RPMI8226 (cell line): ENCODE results near the gene TGIF1.

ENCODE experiments used
- DNase-seq: peaks from one replicate; pipeline ENCODE4 v3.0.0-alpha.2; 2015

The TGIF1 gene

DNA sequence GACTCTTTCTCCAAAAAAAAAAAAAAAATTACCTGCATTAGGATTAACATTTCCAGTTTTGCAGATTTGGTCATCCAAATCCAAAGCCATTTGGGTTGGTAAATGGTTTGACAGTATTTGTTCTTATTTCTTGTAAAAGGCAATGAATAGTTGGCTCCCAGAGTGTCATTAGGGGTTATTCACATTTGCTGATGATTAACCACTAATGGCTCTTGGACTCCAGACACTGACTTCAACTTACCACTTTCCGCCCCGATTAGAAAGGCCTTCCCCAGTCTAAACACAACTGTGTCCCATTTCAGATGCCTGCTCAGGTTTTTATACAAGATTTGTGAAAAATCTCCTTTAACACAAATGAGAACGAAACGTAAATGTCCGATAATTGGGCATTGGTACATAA lies 9.6 kb upstream of the TGIF1 start:
- no peak for DNase-seq

GRCh38 chr18:3441290-3441689 lies 8.7 kb upstream of the TGIF1 start:
- DNase-seq, result no peak

DNA sequence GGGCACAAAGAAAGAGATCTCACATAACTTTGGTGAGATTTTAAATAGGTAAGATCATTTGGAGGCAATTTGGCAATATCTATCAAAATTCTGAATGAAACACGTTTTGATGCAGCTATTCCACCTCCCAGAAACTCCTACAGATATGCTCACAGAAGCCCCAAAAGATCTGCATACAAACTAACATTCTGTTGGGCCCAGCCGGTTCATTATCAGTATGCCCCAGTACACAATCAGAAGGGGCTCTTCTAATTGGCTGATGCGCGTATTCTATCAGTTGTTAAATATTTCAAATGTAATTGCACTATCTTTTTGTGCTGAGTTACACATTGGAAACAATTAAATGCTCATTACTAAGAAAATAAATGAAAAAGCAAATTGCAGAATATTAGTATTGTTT lies 7.1 kb upstream of the TGIF1 start:
- no peak for DNase-seq

GRCh38 chr18:3444296-3444695 lies 5.7 kb upstream of the TGIF1 start:
- DNase-seq, result no peak

GRCh38 chr18:3444954-3445353 lies 5.0 kb upstream of the TGIF1 start:
- no peak for DNase-seq

DNA sequence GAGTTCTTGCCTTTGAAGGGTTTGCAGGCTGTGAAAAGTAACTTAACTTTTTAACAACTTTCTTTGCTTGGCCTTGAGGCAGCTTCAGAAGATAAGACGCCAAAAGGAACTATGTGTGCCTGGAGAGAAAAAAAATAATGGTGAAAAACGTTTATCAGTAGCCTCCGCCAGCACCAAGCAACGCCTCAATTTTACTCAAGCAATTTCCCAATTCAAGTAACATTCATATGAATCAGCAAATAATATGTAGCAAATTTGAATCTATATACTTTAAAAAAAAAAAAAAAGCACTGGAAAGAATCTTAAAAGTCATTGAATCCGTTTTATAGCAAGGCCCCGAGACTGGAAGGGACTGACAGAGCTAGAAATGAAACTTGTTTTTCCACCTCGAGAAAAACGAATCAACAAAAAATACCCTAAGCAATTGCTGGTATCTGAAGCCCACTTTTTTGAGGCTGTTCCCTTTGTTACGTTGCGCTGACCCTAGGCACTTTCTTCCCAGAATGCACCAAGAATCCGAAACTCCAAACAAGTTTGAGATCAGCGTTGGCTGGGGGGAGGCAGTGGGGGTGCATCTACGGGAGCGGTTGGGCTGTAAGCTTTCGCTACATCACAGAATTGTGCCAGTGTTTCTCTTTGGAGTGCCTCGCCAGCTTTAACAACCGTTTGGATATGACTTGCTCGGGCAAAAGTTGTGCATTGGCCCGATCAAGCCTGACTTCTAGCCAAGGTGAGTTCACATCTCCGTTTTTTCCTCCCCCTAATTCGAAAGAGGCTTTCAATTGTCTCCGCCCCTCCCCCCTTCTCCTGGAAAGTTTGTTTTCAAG lies 2.7 kb upstream of the TGIF1 start:
- DNase-seq, result no peak

DNA sequence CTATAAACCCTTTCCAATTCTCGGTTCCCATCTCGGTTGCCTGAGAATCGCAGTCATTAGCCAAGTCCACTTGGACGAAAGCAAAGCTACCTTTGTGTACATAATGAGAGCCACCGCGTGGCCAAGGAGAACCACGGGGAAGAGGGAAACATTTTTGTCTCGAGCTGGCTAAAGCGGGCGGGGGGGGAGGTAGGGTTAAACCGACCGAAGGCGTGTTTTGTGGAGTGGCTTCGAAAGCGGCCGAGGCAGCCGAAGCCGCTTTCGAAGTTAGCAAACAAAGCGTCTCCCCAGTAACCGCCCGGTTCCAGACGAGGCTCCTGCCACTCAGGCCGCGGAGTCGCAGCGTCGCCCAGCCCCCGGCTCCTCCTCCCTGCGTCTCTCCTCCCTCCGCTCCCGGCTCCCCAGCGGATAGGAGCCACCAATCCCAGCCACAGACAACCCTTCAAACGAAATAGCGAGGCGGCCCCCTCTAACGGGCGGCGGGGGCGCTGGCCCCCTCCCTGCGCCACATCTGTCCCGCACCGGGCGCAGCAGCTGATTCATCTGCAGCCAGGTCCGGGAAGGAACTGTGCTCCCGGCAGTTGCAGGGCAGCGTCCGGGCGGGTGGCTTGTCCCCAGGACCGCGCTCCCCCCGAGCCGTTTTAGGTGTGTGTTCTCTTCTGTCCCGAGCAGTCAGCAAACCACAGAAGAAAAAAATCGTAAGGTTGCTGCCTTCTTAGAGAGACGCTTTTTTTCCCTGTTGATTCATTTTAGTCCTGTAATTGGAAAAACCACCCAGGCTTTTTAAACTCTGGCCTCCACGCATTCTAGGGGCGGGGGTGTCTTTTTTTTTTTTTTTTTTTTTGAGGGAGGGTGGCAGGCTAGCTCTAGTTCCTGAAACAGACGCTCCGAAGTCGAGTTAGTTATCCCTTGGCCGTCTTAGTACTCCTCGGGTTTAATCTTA lies 1.8 kb upstream of the TGIF1 start:
- DNase-seq, result peak; percentile 97

DNA sequence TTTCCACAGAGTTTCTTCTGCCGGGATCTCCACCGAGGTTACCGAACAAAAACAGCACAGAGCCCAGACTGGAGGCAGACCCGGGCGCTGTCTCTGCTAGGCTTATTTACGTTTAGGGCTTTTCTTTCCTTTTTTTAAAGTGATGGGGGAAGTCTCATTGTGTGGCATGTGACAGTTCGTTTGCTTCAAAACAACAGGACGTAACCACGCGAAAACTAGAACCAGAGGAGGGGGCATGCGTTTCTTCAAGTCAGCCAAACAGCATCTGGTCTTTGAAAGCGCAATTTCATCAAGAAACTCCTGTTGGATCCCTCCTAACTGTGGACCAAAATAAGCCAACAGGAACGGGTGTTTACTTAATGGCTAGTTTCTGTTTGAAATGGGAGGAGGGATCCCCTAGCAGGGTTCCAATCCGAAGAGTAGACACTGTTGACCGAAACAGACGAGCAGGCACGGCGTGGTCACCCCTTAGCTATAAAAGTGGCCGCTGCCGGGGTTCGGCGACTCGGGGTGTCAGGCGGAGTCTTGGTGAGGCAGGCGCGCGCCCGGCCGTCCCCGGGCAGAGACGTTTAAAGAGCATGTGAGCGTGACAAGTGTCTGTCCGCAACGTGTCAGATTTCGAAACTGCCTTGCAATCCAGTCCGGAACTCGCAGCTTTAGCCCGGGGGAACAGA lies 997 bp upstream of the TGIF1 start:
- peak; percentile 92 for DNase-seq

DNA sequence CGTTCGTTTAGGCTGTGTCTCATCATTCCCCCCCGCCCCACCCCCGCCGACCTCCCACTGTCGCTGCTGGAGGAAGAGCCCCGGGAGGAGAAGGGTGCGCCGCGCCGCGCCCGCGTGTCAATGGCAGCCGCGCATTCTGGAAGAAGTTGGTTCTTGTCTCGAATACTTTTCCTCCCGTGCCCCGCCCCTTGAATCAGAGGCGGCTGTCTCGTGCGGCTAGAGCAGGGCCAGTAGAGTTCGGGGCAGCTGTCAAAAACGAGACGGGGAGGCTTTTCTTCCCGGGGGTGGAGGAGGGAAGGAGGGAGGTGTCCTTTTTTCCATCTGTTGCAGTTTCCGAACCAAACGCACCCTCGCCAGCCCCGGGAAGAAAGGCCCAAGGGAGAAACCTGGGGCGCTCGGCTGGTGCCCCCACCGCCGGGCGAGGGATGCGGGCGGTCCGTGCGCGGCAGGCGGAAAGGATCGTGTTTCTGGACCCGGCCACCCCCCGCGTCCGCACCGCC lies 410 bp upstream of the TGIF1 start:
- no peak for DNase-seq

GRCh38 chr18:3450799-3451182 lies 819 bp downstream of the TGIF1 start:
- DNase-seq, result no peak

- peak; percentile 85 for DNase-seq
Observed at GRCh38 chr18:3451183-3451988, 1.4 kb downstream of the TGIF1 start.

DNA sequence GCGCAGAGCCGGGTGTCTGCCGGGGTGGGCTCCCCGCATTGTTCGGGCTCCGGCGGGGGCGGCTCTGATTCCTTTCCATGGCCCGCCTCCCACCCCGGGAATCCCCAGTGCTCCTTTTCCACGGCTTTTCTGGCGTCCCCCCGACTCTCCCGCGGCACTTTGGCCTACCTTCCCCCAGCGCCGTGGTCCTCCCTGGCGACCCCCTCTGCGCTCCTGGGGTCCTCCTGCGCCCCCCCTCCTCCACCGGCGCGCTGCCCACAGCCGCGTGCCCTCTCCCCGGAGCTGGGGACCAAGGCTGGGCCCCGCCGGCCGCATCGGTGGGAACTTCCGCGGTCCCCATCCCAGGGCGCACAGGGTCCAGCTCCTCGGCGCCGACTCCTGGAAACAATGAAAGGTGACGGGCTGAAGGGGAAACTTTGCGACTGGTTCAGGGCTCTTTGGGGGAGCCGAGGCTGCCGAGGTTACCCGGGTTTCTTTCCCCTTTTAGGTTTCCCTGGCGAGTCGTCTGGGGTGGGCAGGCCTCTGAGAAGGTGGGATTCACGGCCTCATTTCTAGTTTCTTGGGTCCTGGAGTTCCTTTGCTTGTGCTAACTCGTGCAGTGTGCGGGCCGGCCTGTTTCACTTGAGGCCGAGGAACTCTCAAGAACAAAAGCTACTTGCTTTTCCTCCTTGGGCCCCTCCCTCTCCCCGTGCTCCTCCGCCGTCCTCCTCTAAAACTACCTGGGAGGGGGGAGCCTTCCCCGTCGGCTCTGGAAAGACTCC lies 2.2 kb downstream of the TGIF1 start:
- DNase-seq, result peak; percentile 52

- DNase-seq, result no peak
Observed at GRCh38 chr18:3452750-3453539, 3.0 kb downstream of the TGIF1 start.

GRCh38 chr18:3453540-3454364 lies 3.8 kb downstream of the TGIF1 start:
- peak; percentile 34 for DNase-seq

DNA sequence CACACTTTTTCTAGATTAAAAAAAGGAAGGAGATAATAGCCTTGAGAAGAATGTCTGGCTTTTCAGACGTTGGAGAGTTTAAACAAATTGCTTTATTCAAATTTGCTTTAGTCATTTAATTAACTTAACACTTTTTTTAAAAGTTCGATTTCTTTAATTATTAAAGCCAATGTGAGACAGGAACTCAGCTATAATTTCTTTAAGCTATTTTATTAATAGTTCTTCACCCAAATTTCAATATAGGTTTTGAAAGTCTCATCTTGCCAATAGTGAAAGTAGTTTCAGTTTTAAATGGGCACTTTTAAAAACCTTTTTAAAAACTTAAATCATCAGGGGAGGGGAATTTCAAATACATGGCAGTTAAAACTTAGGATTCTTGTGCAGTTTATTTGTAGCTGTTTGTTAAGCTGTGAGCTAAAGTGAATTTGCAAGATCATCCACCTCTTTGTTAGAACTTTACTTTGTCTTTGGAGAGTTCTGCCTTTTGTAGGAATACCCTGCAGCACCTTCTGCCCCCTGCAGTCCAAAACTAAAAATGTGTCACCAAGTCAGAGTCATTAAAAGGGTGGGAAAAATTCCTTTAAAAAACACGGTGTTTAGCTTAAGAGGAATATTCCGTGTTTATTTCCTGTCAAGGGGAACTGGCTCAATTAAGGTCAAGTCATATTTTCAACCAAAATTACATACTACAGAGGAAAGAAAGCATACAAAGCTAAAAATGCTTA lies 4.6 kb downstream of the TGIF1 start:
- DNase-seq, result peak; percentile 64

GRCh38 chr18:3455090-3455635 lies 5.2 kb downstream of the TGIF1 start:
- DNase-seq, result no peak

DNA sequence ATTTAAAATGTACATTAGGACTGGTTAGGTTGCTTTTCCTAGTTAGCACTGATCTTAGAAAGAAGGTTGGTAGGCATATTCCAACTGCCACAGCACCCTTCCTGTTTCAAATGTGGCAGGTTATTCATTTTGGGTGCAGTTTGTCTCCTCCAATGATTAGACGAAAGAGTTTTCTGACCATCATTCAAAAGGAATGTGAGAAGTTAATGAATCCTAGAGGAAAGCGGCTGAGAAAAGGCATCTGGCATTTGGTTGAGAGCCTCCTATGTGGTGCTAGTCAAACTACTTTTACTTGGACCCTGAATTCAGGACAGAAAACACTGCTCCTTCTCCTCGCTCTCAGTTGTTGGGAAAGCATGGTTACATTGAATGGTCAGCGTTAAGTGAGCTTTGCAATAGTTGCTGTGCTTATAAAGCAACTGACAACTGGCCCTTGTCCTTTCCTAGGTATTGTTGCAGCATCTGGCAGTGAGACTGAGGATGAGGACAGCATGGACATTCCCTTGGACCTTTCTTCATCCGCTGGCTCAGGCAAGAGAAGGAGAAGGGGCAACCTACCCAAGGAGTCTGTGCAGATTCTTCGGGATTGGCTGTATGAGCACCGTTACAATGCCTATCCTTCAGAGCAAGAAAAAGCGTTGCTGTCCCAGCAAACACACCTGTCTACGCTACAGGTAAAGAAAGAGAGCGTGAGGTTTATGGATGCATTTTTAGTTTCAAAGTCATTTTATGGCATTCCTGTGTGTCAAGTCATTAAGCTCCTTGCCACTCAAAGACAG lies 6.1 kb downstream of the TGIF1 start:
- DNase-seq, result no peak

- DNase-seq, result no peak
Observed at GRCh38 chr18:3456686-3457069, 6.7 kb downstream of the TGIF1 start.
